ENCODE results near the gene IGF2BP3. TPM values are rescaled to one million over a fixed set of nuclear protein-coding genes. Genes with fewer than 3 reads are reported as not detected.
"Not testable (repeated sequence)": the region's sequence is repeated elsewhere in the genome, so short reads cannot be mapped to it uniquely, and the experiment has no call there.

Gene IGF2BP3
- 47.0 TPM for total RNA-seq (ENCODE audit: unreplicated experiment)
- long read RNA-seq, full-length matches to known transcripts: 1 of 2 reads
- long read RNA-seq, partial matches to known transcripts: 1 of 2 reads
- long read RNA-seq, other reads (novel, unspliced or antisense): 0 of 2 reads

DNA sequence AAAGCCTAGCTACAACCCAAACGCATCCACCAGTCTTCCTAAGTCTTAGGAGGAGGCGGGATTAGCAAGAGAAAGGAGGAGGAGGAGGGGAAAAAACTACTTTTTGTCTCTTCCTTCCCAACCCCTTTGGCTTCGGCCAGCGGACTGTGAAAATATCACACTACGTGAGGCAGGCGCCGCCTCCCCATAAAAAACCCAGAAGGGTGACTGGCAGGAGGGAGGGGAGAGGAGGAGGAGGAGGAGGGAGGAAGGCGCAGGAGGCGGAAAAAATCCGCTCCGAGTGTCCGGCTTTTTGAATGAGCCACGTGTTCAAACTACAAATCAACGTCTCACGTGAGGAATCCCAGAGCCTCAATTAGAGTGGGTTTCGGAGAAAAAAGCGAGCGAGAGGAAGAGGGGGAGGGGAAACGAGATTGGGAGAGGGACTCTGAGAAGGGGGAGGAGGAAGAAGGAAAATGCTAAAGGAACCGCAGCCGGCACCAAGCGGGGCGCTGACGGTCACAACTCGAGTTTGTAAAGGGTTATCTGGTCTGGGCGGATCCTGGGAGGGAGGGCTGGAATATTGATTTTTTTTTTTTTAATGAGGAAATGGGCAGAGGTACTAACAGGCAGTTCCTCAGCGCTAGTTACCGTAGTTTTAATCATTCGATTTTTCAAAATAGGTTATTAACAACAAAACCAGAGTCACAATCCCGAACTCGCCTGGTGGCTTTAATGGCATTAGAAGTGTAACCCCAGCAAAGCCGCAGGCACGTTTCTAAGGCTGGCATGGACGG lies at the start of gene IGF2BP3:
Gene IGF2BP3, minus strand, starts transcription at position 162 of the 776 bp plus-strand sequence. CDS start 381 bp downstream, outside the sequence.
- Mint-ChIP-seq H3K4me3 (ENCODE audit: unreplicated experiment) (peak within 1 kb of the TSS; percentile 97), H3K27ac (ENCODE audit: unreplicated experiment) (peak within 1 kb of the TSS; percentile 90), H3K9me3 (ENCODE audit: unreplicated experiment) (peaks cover 29% of the 10 kb centered on the region), H3K27me3 (ENCODE audit: unreplicated experiment) (peaks cover 11% of the 10 kb centered on the region), H3K4me1 (ENCODE audit: low read depth, unreplicated experiment) (peaks cover 25% of the 10 kb centered on the region), H3K36me3 (ENCODE audit: unreplicated experiment) (no peaks in the 10 kb centered on the region)
- TF ChIP-seq, protein P1, sequence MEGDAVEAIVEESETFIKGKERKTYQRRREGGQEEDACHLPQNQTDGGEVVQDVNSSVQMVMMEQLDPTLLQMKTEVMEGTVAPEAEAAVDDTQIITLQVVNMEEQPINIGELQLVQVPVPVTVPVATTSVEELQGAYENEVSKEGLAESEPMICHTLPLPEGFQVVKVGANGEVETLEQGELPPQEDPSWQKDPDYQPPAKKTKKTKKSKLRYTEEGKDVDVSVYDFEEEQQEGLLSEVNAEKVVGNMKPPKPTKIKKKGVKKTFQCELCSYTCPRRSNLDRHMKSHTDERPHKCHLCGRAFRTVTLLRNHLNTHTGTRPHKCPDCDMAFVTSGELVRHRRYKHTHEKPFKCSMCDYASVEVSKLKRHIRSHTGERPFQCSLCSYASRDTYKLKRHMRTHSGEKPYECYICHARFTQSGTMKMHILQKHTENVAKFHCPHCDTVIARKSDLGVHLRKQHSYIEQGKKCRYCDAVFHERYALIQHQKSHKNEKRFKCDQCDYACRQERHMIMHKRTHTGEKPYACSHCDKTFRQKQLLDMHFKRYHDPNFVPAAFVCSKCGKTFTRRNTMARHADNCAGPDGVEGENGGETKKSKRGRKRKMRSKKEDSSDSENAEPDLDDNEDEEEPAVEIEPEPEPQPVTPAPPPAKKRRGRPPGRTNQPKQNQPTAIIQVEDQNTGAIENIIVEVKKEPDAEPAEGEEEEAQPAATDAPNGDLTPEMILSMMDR (IDR thresholded peaks at IDR 0.05; ENCODE audit: partially characterized antibody, unreplicated experiment): no peak
- DNase-seq: peak; percentile 76

DNA sequence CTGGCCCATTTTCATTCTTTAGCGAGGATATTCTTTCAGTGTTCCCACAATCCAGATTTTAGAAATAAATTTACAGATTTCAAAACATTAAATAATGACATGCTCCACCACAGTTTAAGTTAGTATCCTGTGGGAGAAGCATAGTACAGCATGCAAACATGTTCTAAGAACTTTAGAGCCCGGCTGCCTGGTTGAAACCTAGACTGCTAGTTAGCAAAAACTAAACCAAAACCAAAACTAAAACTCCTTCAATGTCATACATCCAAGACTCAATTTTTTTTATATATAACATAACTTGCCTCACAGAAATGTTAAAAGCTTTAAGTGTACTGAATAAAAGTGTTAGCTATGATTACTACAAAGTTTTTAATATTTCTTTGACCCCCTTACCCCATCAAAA lies 44.5 kb upstream of the IGF2BP3 start:
- no peak overlapping the region for H3K4me3 Mint-ChIP-seq (ENCODE audit: unreplicated experiment)
- no peak for DNase-seq
- no peak overlapping the region for H3K27ac Mint-ChIP-seq (ENCODE audit: unreplicated experiment)
- H3K9me3 Mint-ChIP-seq (ENCODE audit: unreplicated experiment): peaks cover 3% of the 10 kb centered on the region
- no peaks in the 10 kb centered on the region for H3K4me1 Mint-ChIP-seq (ENCODE audit: low read depth, unreplicated experiment)
- no peaks in the 10 kb centered on the region for H3K36me3 Mint-ChIP-seq (ENCODE audit: unreplicated experiment)
- TF ChIP-seq, protein P1 (IDR thresholded peaks at IDR 0.05; ENCODE audit: partially characterized antibody, unreplicated experiment): no peak
- no peaks in the 10 kb centered on the region for H3K27me3 Mint-ChIP-seq (ENCODE audit: unreplicated experiment)

DNA sequence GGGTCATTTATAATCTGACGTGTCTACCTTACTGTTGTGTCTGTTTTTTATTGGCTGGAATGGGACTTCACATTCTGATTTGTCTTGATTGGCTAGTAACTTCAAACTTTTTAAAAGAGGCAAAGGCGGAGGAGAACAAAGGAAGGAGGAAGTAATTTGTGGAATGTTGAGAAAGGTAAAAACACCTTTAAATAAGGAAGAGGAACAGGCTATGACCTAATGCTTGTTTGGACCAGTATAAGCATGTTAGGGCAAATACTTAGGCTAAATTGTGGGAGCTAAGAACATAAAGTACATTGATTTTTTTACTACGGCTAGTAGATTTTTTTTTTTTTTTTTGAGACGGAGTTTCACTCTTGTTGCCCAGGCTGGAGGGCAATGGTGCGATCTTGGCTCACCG lies 43.5 kb upstream of the IGF2BP3 start:
- H3K27me3 Mint-ChIP-seq (ENCODE audit: unreplicated experiment); H3K4me1 Mint-ChIP-seq (ENCODE audit: low read depth, unreplicated experiment); DNase-seq; H3K9me3 Mint-ChIP-seq (ENCODE audit: unreplicated experiment); H3K4me3 Mint-ChIP-seq (ENCODE audit: unreplicated experiment); H3K27ac Mint-ChIP-seq (ENCODE audit: unreplicated experiment); H3K36me3 Mint-ChIP-seq (ENCODE audit: unreplicated experiment): not testable (repeated sequence)

DNA sequence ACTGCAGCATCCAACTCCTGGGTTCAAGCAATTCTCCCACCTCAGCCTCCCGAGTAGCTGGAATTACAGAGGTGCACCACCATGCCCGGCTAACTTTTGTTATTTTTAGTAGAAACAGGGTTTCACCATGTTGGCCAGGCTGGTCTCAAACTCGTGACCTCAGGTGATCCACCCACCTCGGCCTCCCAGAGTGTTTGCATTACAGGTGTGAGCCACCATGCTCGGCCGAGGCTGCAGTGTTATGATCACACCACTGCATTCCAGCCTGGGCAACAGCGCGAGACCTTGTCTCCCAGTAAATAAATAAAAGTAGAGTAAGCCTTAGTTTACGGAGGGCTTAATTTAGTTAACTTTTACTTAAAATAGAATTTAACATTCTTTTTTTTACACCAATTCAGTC lies 23.7 kb upstream of the IGF2BP3 start:
- TF ChIP-seq, protein P1 (IDR thresholded peaks at IDR 0.05; ENCODE audit: partially characterized antibody, unreplicated experiment): no peak
- Mint-ChIP-seq H3K36me3 (ENCODE audit: unreplicated experiment) (no peaks in the 10 kb centered on the region), H3K4me1 (ENCODE audit: low read depth, unreplicated experiment) (no peaks in the 10 kb centered on the region), H3K9me3 (ENCODE audit: unreplicated experiment) (no peaks in the 10 kb centered on the region), H3K27ac (ENCODE audit: unreplicated experiment) (no peak overlapping the region), H3K4me3 (ENCODE audit: unreplicated experiment) (no peak overlapping the region), H3K27me3 (ENCODE audit: unreplicated experiment) (no peaks in the 10 kb centered on the region)
- no peak for DNase-seq

DNA sequence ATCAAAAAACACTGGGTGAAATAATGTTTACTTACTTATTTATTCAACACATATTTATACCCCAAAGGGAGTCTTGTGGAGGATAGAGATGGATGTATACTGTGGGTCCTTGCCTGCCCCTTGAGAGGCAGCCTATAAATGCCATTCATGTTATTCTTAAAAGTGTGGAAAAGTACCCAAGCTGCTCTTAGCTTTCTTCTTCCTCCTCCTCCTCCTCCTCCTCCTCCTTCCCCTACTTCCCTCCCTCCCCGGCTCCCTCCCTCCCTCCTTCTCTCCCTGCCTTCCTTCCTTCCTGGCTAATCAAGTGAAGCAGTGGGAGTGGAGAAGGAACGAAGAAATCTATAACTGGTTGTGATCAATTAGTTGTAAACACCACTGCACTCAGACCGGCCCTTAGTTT lies 21.2 kb upstream of the IGF2BP3 start:
- H3K27ac Mint-ChIP-seq (ENCODE audit: unreplicated experiment): no peak overlapping the region
- TF ChIP-seq, protein P1 (IDR thresholded peaks at IDR 0.05; ENCODE audit: partially characterized antibody, unreplicated experiment): no peak

More for the DNA sequence above, 21.2 kb upstream of the IGF2BP3 start:
- H3K4me1 Mint-ChIP-seq (ENCODE audit: low read depth, unreplicated experiment): no peaks in the 10 kb centered on the region
- no peak for DNase-seq
- H3K4me3 Mint-ChIP-seq (ENCODE audit: unreplicated experiment): no peak overlapping the region
- H3K9me3 Mint-ChIP-seq (ENCODE audit: unreplicated experiment): no peaks in the 10 kb centered on the region
- no peaks in the 10 kb centered on the region for H3K36me3 Mint-ChIP-seq (ENCODE audit: unreplicated experiment)
- H3K27me3 Mint-ChIP-seq (ENCODE audit: unreplicated experiment): no peaks in the 10 kb centered on the region

Measured in glutamatergic neuron (in vitro differentiated cells).